ENCODE measurements around the gene SCGB3A2.

Gene SCGB3A2

DNA sequence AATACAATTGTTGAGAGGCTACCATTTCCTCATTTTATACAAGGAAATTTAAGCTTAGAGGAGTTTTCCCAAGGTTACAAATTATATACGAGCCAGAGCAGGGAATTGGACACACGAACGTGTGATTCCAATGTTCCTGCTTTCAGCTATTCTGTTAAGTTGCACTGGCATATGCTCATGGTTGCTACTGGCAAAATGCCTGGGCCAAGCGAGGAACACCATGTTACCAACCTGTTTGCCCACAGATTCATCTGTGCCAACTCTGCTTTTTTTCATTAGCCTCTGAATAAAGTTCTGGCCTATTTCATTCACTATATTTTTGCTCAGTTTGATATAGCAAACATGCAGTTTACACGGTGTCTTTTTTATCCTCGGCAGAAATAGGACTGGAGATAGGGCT lies 32.9 kb downstream of the SCGB3A2 start:
- FAIRE-seq (no peak), DNase-seq (ENCODE audit: insufficient read length, low spot score) (no peak)
- TF ChIP-seq, protein P1, sequence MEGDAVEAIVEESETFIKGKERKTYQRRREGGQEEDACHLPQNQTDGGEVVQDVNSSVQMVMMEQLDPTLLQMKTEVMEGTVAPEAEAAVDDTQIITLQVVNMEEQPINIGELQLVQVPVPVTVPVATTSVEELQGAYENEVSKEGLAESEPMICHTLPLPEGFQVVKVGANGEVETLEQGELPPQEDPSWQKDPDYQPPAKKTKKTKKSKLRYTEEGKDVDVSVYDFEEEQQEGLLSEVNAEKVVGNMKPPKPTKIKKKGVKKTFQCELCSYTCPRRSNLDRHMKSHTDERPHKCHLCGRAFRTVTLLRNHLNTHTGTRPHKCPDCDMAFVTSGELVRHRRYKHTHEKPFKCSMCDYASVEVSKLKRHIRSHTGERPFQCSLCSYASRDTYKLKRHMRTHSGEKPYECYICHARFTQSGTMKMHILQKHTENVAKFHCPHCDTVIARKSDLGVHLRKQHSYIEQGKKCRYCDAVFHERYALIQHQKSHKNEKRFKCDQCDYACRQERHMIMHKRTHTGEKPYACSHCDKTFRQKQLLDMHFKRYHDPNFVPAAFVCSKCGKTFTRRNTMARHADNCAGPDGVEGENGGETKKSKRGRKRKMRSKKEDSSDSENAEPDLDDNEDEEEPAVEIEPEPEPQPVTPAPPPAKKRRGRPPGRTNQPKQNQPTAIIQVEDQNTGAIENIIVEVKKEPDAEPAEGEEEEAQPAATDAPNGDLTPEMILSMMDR (IDR thresholded peaks at IDR 0.05; ENCODE audit: insufficient read depth, missing control alignments): no peak

DNA sequence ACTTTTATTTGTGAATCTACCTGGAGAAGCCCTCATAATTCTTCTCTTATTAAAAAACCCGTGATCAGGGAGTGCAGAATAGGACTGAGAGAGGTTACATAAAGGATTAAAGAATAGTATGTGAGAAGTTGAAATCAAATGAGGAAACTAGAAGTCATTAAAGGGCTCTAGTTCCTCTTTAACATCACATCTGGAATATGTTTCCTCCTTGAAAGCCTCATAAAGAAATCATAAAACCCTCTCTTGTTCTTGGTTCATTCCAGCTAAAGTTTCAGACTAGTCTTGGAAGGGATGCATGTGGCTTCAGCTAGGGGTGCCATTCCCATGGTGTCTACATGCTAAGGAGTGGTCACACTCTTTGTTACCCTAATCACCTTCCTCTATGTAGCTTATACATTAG lies 33.5 kb downstream of the SCGB3A2 start:
- no peak for DNase-seq (ENCODE audit: insufficient read length, low spot score)
- FAIRE-seq: no peak
- TF ChIP-seq, protein P1 (IDR thresholded peaks at IDR 0.05; ENCODE audit: insufficient read depth, missing control alignments): no peak

DNA sequence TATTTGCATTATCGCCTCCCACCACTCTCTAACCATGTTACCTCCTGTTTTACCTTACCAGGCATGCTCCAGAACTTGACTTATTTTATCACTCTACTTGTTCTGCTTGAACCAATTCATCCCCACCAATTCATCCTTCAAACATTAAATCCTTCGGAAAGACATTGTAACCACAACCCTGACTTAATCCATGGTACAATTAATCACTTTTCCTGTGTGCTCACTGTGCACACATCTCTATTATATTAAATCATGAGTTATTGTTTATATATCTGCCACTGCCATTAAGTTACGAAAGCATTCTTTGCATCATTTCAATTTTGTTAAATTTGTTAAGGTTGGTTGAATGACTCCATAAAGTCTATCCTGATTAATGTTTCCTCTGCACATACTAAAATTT lies 35.3 kb downstream of the SCGB3A2 start:
- TF ChIP-seq, protein P1 (IDR thresholded peaks at IDR 0.05; ENCODE audit: insufficient read depth, missing control alignments): no peak
- FAIRE-seq (no peak), DNase-seq (ENCODE audit: insufficient read length, low spot score) (no peak)

DNA sequence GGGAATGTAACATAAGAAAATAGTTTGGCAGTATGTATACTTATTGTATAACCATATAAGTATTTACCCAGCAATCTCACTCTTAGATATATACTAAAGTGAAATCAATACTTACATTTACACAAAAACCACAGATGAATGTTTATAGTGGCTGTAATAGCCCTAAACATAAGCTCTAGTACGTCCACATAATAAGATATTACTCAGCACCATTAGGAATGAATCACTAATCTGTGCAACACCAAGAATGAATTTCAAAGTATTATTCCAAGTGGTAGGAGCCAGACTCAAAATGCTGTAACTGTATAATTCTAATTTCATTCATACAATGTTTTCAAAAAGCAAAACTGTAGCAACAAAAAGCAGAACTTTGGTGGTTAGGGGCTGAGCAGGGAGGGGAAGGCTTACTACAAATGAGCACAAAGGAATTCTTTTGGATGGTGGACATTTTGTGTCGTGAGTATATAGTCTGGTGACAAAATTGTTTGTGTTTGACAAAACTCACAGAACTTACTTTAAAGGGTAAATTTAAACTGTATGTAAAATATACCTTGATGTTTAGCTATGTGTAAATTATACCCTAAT lies 39.7 kb downstream of the SCGB3A2 start:
- TF ChIP-seq, protein P1 (IDR thresholded peaks at IDR 0.05; ENCODE audit: insufficient read depth, missing control alignments): no peak
- no peak for DNase-seq (ENCODE audit: insufficient read length, low spot score)
- no peak for FAIRE-seq

DNA sequence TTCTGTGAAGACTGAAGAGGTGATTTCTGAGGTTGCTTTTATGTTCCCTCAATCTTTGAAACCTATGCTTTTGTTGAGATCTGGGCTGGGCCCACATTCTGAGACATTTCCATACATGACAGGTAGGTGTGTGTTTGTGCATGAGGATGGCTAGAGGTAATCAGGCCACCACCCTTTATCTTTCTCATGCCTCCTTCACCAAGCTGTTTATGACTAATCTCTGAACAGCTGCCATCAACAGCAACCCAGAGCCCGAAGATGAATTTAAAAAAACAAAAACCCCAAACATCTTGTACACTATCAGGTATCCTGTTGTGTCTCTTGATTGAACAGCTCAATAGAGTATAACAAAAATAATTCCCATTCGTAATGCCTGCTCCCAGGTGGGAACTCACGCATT lies 40.4 kb downstream of the SCGB3A2 start:
- FAIRE-seq (no peak), DNase-seq (ENCODE audit: insufficient read length, low spot score) (no peak)
- TF ChIP-seq, protein P1 (IDR thresholded peaks at IDR 0.05; ENCODE audit: insufficient read depth, missing control alignments): no peak

DNA sequence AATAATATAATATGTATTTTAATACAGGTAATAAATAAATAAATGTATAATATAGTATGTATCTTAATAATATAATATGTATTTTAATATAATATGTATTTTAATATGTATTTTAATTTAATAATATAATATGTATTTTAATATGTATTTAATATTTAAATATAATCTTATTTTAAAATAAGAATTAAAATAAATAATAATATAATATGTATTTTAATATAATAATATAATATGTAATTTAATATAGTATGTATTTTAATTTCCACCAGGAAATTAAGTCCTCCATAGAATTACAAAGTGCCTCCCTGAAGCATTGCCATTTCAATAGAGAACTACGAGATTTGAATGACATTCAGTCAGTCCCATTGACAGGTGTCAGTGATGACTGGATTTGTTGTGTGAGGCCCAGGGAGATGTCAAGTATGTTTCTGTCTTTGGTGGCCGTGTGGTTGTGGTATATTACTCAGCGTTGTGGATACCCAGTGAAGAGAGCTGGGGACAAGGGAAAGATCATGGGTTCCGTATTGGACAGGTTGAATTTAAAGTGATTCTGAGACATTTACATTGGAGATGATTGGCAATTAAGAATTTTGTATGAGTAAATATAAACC lies 42.0 kb downstream of the SCGB3A2 start:
- no peak for FAIRE-seq

DNA sequence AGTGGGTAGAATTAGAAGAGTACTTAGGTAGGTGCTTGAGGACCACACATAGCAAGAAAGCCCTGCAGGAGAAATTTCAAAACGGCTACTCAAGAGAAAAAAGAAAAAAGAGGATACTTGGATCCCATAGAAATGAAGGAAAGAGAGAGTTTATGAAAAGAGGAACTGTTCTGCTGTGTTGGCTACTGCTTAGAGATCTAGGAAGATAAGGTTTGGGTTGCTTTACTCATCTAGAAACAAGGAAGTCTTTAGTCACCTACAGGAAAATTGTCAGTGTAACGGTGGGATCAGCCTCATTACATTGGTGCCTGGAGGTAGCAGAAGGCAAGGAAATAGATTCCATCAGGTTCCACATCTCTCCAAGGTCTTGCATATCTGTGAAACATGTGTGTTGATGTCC lies 42.6 kb downstream of the SCGB3A2 start:
- DNase-seq (ENCODE audit: insufficient read length, low spot score) (no peak), FAIRE-seq (no peak)
- TF ChIP-seq, protein P1 (IDR thresholded peaks at IDR 0.05; ENCODE audit: insufficient read depth, missing control alignments): no peak

More for the DNA sequence above, 42.0 kb downstream of the SCGB3A2 start:
- TF ChIP-seq, protein P1 (IDR thresholded peaks at IDR 0.05; ENCODE audit: insufficient read depth, missing control alignments): no peak
- no peak for DNase-seq (ENCODE audit: insufficient read length, low spot score)

Data from D721Med (cell line).